ENCODE measurements around the gene PROZ. TPM values are rescaled to one million over a fixed set of nuclear protein-coding genes. Genes with fewer than 3 reads are reported as not detected.
A peak's percentile ranks its signal among the peaks of the same experiment; 100 is the strongest.

PROZ gene
- polyA plus RNA-seq, 2 of the 4 experiments (the other 2 are of a cell fraction): not detected

- no peak for FAIRE-seq
- DNase-seq (ENCODE audit: low read depth in 1 of 2, low spot score in 1 of 2): no peak
- Histone ChIP-seq H3K4me1 (peaks cover 22% of the 10 kb centered on the region), H3K27ac (no peak overlapping the region), H3K4me2 (no peak overlapping the region), H3K4me3 (no peak overlapping the region), H3K9me3 (no peaks in the 10 kb centered on the region)
- WGBS (ENCODE audit: missing lambda C conversion rate): 78% methylated on average over 29 of the region's 73 CpGs
- CTCF ChIA-PET: no interaction called here
- POLR2A ChIA-PET: no interaction called here
- ATAC-seq: no peak
- TF ChIP-seq REST (IDR thresholded peaks at IDR 0.05) (no peak), TP53 (CRISPR knock-in tag; IDR thresholded peaks at IDR 0.05) (no peak), MAX (IDR thresholded peaks at IDR 0.05) (no peak)
Measured at GRCh38 chr13:113109151-113110047, 49.0 kb upstream of the PROZ start.

- ChIA-PET POLR2A (no interaction called here), CTCF (no interaction called here)
- Histone ChIP-seq H3K4me1 (peaks cover 15% of the 10 kb centered on the region), H3K4me3 (no peak overlapping the region), H3K4me2 (no peak overlapping the region), H3K27ac (no peak overlapping the region), H3K9me3 (no peaks in the 10 kb centered on the region)
- ATAC-seq: no peak
- WGBS (ENCODE audit: missing lambda C conversion rate): 73% methylated on average over 15 of the region's 99 CpGs
- TF ChIP-seq RNF2 (IDR thresholded peaks at IDR 0.05; ENCODE audit: borderline replicate concordance, low read depth) (no peak), ESRRA (IDR thresholded peaks at IDR 0.05; ENCODE audit: borderline replicate concordance, low read length) (no peak), USF2 (IDR thresholded peaks at IDR 0.05) (no peak), HOXB5 (CRISPR knock-in tag; IDR thresholded peaks at IDR 0.05) (no peak), EHF (CRISPR knock-in tag; IDR thresholded peaks at IDR 0.05) (no peak), BHLHE40 (IDR thresholded peaks at IDR 0.05; ENCODE audit: low read depth, low read length) (no peak), ZNF302 (CRISPR knock-in tag; IDR thresholded peaks at IDR 0.05) (no peak), PHF8 (IDR thresholded peaks at IDR 0.05; ENCODE audit: borderline replicate concordance, low read depth) (no peak), CHD2 (IDR thresholded peaks at IDR 0.05; ENCODE audit: low read length, partially characterized antibody) (no peak), MYC (IDR thresholded peaks at IDR 0.05; ENCODE audit: borderline replicate concordance, low read length) (no peak), FOXS1 (CRISPR knock-in tag; IDR thresholded peaks at IDR 0.05) (no peak), POLR2A (IDR thresholded peaks at IDR 0.05; ENCODE audit: low read length) (no peak), CEBPB (IDR thresholded peaks at IDR 0.05) (no peak)
- no peak for FAIRE-seq
- DNase-seq (ENCODE audit: low read depth in 1 of 2, low spot score in 1 of 2): no peak
Measured at GRCh38 chr13:113110048-113110851, 48.2 kb upstream of the PROZ start.

- FAIRE-seq: no peak
- POLR2A ChIA-PET: no interaction called here
- Histone ChIP-seq H3K4me1 (peaks cover 8% of the 10 kb centered on the region), H3K9me3 (no peaks in the 10 kb centered on the region), H3K4me2 (no peak overlapping the region), H3K4me3 (no peak overlapping the region), H3K27ac (no peak overlapping the region)
- CTCF ChIA-PET: no interaction called here
- 0 out of 6 replicates have a peak, but pooled peaks of 1 of the 2 experiments have one; percentile 37 for ATAC-seq
- 96% methylated on average over 40 of the region's 49 CpGs for WGBS (ENCODE audit: missing lambda C conversion rate)
- no peak for DNase-seq (ENCODE audit: low read depth in 1 of 2, low spot score in 1 of 2)
- no peak for TF ChIP-seq ZSCAN20 (CRISPR knock-in tag; IDR thresholded peaks at IDR 0.05)
- TF ChIP-seq RNF2 (IDR thresholded peaks at IDR 0.05; ENCODE audit: borderline replicate concordance, low read depth): no peak
- no peak for TF ChIP-seq FOSB (CRISPR knock-in tag; IDR thresholded peaks at IDR 0.05)
- TF ChIP-seq HEYL (CRISPR knock-in tag; IDR thresholded peaks at IDR 0.05): no peak
- no peak for TF ChIP-seq MAZ (IDR thresholded peaks at IDR 0.05; ENCODE audit: borderline replicate concordance, low read depth, low read length)
- TF ChIP-seq KDM1A (IDR thresholded peaks at IDR 0.05; ENCODE audit: low read depth): no peak
- TF ChIP-seq CTCF (IDR thresholded peaks at IDR 0.05): no peak
- no peak for TF ChIP-seq ZNF302 (CRISPR knock-in tag; IDR thresholded peaks at IDR 0.05)
- no peak for TF ChIP-seq MAFK (IDR thresholded peaks at IDR 0.05; ENCODE audit: partially characterized antibody)
- no peak for TF ChIP-seq E2F6 (IDR thresholded peaks at IDR 0.05; ENCODE audit: borderline replicate concordance, low read depth)
Measured at GRCh38 chr13:113110852-113111315, 47.6 kb upstream of the PROZ start.
